Measurements from ENCODE around the gene CASP8. TPM values are rescaled to one million over a fixed set of nuclear protein-coding genes. Genes with fewer than 3 reads are reported as not detected.
"Not testable (repeated sequence)": the region's sequence is repeated elsewhere in the genome, so short reads cannot be mapped to it uniquely, and the experiment has no call there.

CASP8 gene
- total RNA-seq, 1 experiment from 2014 or later = 55.9 TPM

GRCh38 chr2:201264472-201265173, 4.3 kb downstream of the CASP8 start:
- in situ Hi-C loops (cut with HindIII; ENCODE audit: low sequenced_read_pairs) = loop anchor here (10.0 kb wide), 1 partner anchor 180 kb away; no protein-coding TSS in a partner anchor
- DNase-seq (ENCODE audit: low spot score) = no peak

GRCh38 chr2:201266629-201267028, 6.3 kb downstream of the CASP8 start:
- in situ Hi-C loops (cut with HindIII; ENCODE audit: low sequenced_read_pairs) = loop anchor here (10.0 kb wide), 1 partner anchor 178 kb away; no protein-coding TSS in a partner anchor
- DNase-seq (ENCODE audit: low spot score) = no peak

- in situ Hi-C loops (cut with HindIII; ENCODE audit: low sequenced_read_pairs) = loop anchor here (10.0 kb wide), 1 partner anchor 177 kb away; no protein-coding TSS in a partner anchor
Observed at GRCh38 chr2:201267278-201268030, 7.1 kb downstream of the CASP8 start.

GRCh38 chr2:201269764-201270163, 9.4 kb downstream of the CASP8 start:
- no peak for DNase-seq (ENCODE audit: low spot score)
- in situ Hi-C loops (cut with HindIII; ENCODE audit: low sequenced_read_pairs) = loop anchor here (10.0 kb wide), 1 partner anchor 175 kb away; no protein-coding TSS in a partner anchor

More at GRCh38 chr2:201267278-201268030, 7.1 kb downstream of the CASP8 start:
- no peak for DNase-seq (ENCODE audit: low spot score)

- no peak for DNase-seq (ENCODE audit: low spot score)
- in situ Hi-C loops (cut with HindIII; ENCODE audit: low sequenced_read_pairs) = no loop called here
Observed at GRCh38 chr2:201270293-201271001, 10.1 kb downstream of the CASP8 start.

GRCh38 chr2:201271917-201272316, 11.6 kb downstream of the CASP8 start:
- in situ Hi-C loops (cut with HindIII; ENCODE audit: low sequenced_read_pairs) = no loop called here
- no peak for DNase-seq (ENCODE audit: low spot score)

- in situ Hi-C loops (cut with HindIII; ENCODE audit: low sequenced_read_pairs) = no loop called here
Observed at GRCh38 chr2:201273330-201273983, 13.1 kb downstream of the CASP8 start.

GRCh38 chr2:201275069-201275468, 14.7 kb downstream of the CASP8 start:
- in situ Hi-C loops (cut with HindIII; ENCODE audit: low sequenced_read_pairs) = no loop called here

More at GRCh38 chr2:201273330-201273983, 13.1 kb downstream of the CASP8 start:
- DNase-seq (ENCODE audit: low spot score) = no peak

GRCh38 chr2:201275990-201276389, 15.7 kb downstream of the CASP8 start:
- in situ Hi-C loops (cut with HindIII; ENCODE audit: low sequenced_read_pairs) = no loop called here
- no peak for DNase-seq (ENCODE audit: low spot score)

More at GRCh38 chr2:201275069-201275468, 14.7 kb downstream of the CASP8 start:
- DNase-seq (ENCODE audit: low spot score) = no peak

GRCh38 chr2:201276511-201276910, 16.2 kb downstream of the CASP8 start:
- DNase-seq (ENCODE audit: low spot score) = no peak
- in situ Hi-C loops (cut with HindIII; ENCODE audit: low sequenced_read_pairs) = no loop called here

GRCh38 chr2:201279079-201279478, 18.7 kb downstream of the CASP8 start:
- in situ Hi-C loops (cut with HindIII; ENCODE audit: low sequenced_read_pairs) = no loop called here
- no peak for DNase-seq (ENCODE audit: low spot score)

GRCh38 chr2:201280191-201281040, 20.1 kb downstream of the CASP8 start:
- no peak for DNase-seq (ENCODE audit: low spot score)
- in situ Hi-C loops (cut with HindIII; ENCODE audit: low sequenced_read_pairs) = no loop called here

- DNase-seq (ENCODE audit: low spot score) = no peak
- in situ Hi-C loops (cut with HindIII; ENCODE audit: low sequenced_read_pairs) = no loop called here
Observed at GRCh38 chr2:201285499-201285898, 25.2 kb downstream of the CASP8 start.

- in situ Hi-C loops (cut with HindIII; ENCODE audit: low sequenced_read_pairs); DNase-seq (ENCODE audit: low spot score): not testable (repeated sequence)
Observed at GRCh38 chr2:201290457-201291148, 30.3 kb downstream of the CASP8 start.

GRCh38 chr2:201298462-201299052, 38.2 kb downstream of the CASP8 start:
- in situ Hi-C loops (cut with HindIII; ENCODE audit: low sequenced_read_pairs) = no loop called here
- DNase-seq (ENCODE audit: low spot score) = no peak

- DNase-seq (ENCODE audit: low spot score); in situ Hi-C loops (cut with HindIII; ENCODE audit: low sequenced_read_pairs): not testable (repeated sequence)
Observed at GRCh38 chr2:201299929-201300328, 39.6 kb downstream of the CASP8 start.

GRCh38 chr2:201307876-201308275, 47.5 kb downstream of the CASP8 start:
- in situ Hi-C loops (cut with HindIII; ENCODE audit: low sequenced_read_pairs) = no loop called here
- DNase-seq (ENCODE audit: low spot score) = no peak
